HepG2 (cell line): ENCODE results near the gene USP1. TPM values are rescaled to one million over a fixed set of nuclear protein-coding genes. Genes with fewer than 3 reads are reported as not detected.
A peak's percentile ranks its signal among the peaks of the same experiment; 100 is the strongest.

ENCODE experiments used
- AKNA ChIP-seq: sonication (generic); formaldehyde crosslinking; IDR thresholded peaks from 2 replicates; pipeline ENCODE4 v1.4.0; 2020; ENCODE audit warnings: missing genetic modification reagents, borderline replicate concordance
- ATF5 ChIP-seq: sonication (generic); formaldehyde crosslinking; IDR thresholded peaks from 2 replicates; pipeline ENCODE4 v1.4.0; 2020; ENCODE audit warnings: mild to moderate bottlenecking, low read depth, missing genetic modification reagents
- DPF2 ChIP-seq: sonication (generic); formaldehyde crosslinking; IDR thresholded peaks from 2 replicates; pipeline ENCODE4 v1.4.0; 2020; ENCODE audit warnings: mild to moderate bottlenecking, low read depth, missing genetic modification reagents, borderline replicate concordance
- FOXJ3 ChIP-seq: sonication (generic); formaldehyde crosslinking; IDR thresholded peaks from 2 replicates; pipeline ENCODE4 v1.4.0; 2020; ENCODE audit warnings: missing genetic modification reagents, mild to moderate bottlenecking, borderline replicate concordance
- GABPB1 ChIP-seq: IDR thresholded peaks from 2 replicates; pipeline ENCODE4 v1.6.1; 2016; ENCODE audit warnings: mild to moderate bottlenecking, missing genetic modification reagents, moderate library complexity, missing compliant biosample characterization
- HNRNPUL1 ChIP-seq: fragments of 200-400 bp; formaldehyde crosslinking; IDR thresholded peaks from 2 replicates; pipeline ENCODE4 v1.6.1; 2017; ENCODE audit warnings: low read depth, mild to moderate bottlenecking, low read length, moderate library complexity
- JDP2 ChIP-seq: sonication (generic); formaldehyde crosslinking; IDR thresholded peaks from 2 replicates; pipeline ENCODE4 v1.8.1; 2022; ENCODE audit warnings: missing genetic modification reagents, borderline replicate concordance
- MBD4 ChIP-seq: IDR thresholded peaks from 2 replicates; pipeline ENCODE4 v1.6.1; 2012; ENCODE audit warnings: low read length, inconsistent platforms, borderline replicate concordance
- MEIS1 ChIP-seq: sonication (generic); formaldehyde crosslinking; IDR thresholded peaks from 2 replicates; pipeline ENCODE4 v1.9.0; 2021; ENCODE audit warnings: mild to moderate bottlenecking, missing genetic modification reagents, moderate library complexity, borderline replicate concordance
- NR2F2 ChIP-seq: IDR thresholded peaks from 2 replicates; pipeline ENCODE4 v1.6.1; 2012; ENCODE audit warnings: low read depth, inconsistent platforms, borderline replicate concordance
- POLR2AphosphoS2 ChIP-seq: IDR thresholded peaks from 2 replicates; pipeline ENCODE4 v1.6.1; 2011; ENCODE audit warnings: low read depth, low read length, improper control_type of control experiment
- RBFOX2 ChIP-seq: fragments of 200-400 bp; formaldehyde crosslinking; IDR thresholded peaks from 2 replicates; pipeline ENCODE4 v1.6.1; 2017; ENCODE audit warnings: low read depth, mild to moderate bottlenecking, low read length
- THAP8 ChIP-seq: sonication (generic); formaldehyde crosslinking; IDR thresholded peaks from 2 replicates; pipeline ENCODE4 v1.5.1; 2020; ENCODE audit warnings: missing genetic modification reagents, mild to moderate bottlenecking, borderline replicate concordance
- ZBTB38 ChIP-seq: sonication (generic); formaldehyde crosslinking; IDR thresholded peaks from 2 replicates; pipeline ENCODE4 v1.5.1; 2020; ENCODE audit warnings: mild to moderate bottlenecking, missing genetic modification reagents
- ZBTB43 ChIP-seq: sonication (generic); formaldehyde crosslinking; conservative IDR thresholded peaks from 2 replicates; pipeline ENCODE4 v1.4.0; 2020; ENCODE audit warnings: missing genetic modification reagents
- ZIK1 ChIP-seq: sonication (generic); formaldehyde crosslinking; IDR thresholded peaks from 2 replicates; pipeline ENCODE4 v1.5.0; 2020; ENCODE audit warnings: mild to moderate bottlenecking, low read depth, missing genetic modification reagents, borderline replicate concordance
- ZNF12 ChIP-seq: sonication (generic); formaldehyde crosslinking; IDR thresholded peaks from 2 replicates; pipeline ENCODE4 v1.5.0; 2020; ENCODE audit warnings: missing genetic modification reagents
- ZNF143 ChIP-seq: sonication (generic); formaldehyde crosslinking; IDR thresholded peaks from 2 replicates; pipeline ENCODE4 v1.4.0; 2020; ENCODE audit warnings: missing genetic modification reagents
- ZNF225 ChIP-seq: sonication (generic); formaldehyde crosslinking; IDR thresholded peaks from 2 replicates; pipeline ENCODE4 v1.4.0; 2020; ENCODE audit warnings: mild to moderate bottlenecking, missing genetic modification reagents
- ZNF282 ChIP-seq: fragments of 450-650 bp; IDR thresholded peaks from 2 replicates; pipeline ENCODE4 v1.6.1; 2018; ENCODE audit not compliant: partially characterized antibody
- ZNF3 ChIP-seq: IDR thresholded peaks from 2 replicates; pipeline ENCODE4 v1.7.0; 2017; ENCODE audit warnings: inconsistent platforms
- ZNF350 ChIP-seq: sonication (generic); formaldehyde crosslinking; IDR thresholded peaks from 2 replicates; pipeline ENCODE4 v1.4.0; 2020; ENCODE audit warnings: mild to moderate bottlenecking, low read depth, missing genetic modification reagents, borderline replicate concordance
- ZNF792 ChIP-seq: IDR thresholded peaks from 2 replicates; pipeline ENCODE4 v1.6.1; 2016
- polyA plus RNA-seq, 8 experiments: library from polyadenylated mRNA; depleted of rRNA in 3 of 8; stranded (reverse) in 7 of 8; unstranded in 1 of 8; fragments of >200 nt; fragmentation: Illumina TruSeq in 4 of 8; extraction: Trizol in 4 of 8; gene quantifications; 2 replicates each; pipeline versions ENCODE4 v1.2.1 to v1.2.3, GENCODE V29; 2011 to 2016; ENCODE audit warnings: low read depth in 4 of 8, missing spikeins in 1 of 8, mixed read lengths in 1 of 8; ENCODE audit not compliant: insufficient read depth in 1 of 8
- total RNA-seq, 5 experiments: library from RNA; depleted of rRNA; stranded (reverse); fragments of >200 nt; fragmentation: Illumina TruSeq; extraction: Trizol; gene quantifications; 2 replicates each; pipeline ENCODE4 v1.2.3, GENCODE V29; 2016; ENCODE audit warnings: low read depth in 1 of 5

The USP1 gene
- total and polyA plus RNA-seq, 2 of the 13 experiments (the other 11 are each of a cell fraction or from before 2014, with no cell fraction given) = 9.0 to 64.6 TPM

- TF ChIP-seq DPF2 (CRISPR knock-in tag) (peak; percentile 38; the same call in 1 of the 2 replicates), THAP8 (0 out of 2 replicates have a peak, but pooled peaks have one; percentile 21), AKNA (CRISPR knock-in tag) (no peak), FOXJ3 (peak; percentile 83; the same call in 1 of the 2 replicates), POLR2AphosphoS2 (no peak), HNRNPUL1 (no peak), ZNF792 (CRISPR knock-in tag) (peak; percentile 56; the same call in 1 of the 2 replicates), NR2F2 (no peak), ZBTB38 (CRISPR knock-in tag) (no peak), ZNF282 (no peak), ZNF143 (CRISPR knock-in tag) (0 out of 2 replicates have a peak, but pooled peaks have one; percentile 21), MBD4 (no peak), GABPB1 (CRISPR knock-in tag) (peak; percentile 63), ZBTB43 (CRISPR knock-in tag) (peak; percentile 57; the same call in 1 of the 2 replicates), ZIK1 (CRISPR knock-in tag) (no peak), RBFOX2 (no peak), ZNF3 (CRISPR knock-in tag) (no peak; the same call in 1 of the 2 replicates), ZNF12 (CRISPR knock-in tag) (peak; percentile 86), ATF5 (no peak), ZNF350 (CRISPR knock-in tag) (peak; percentile 50; the same call in 1 of the 2 replicates), JDP2 (CRISPR knock-in tag) (no peak), ZNF225 (CRISPR knock-in tag) (no peak), MEIS1 (CRISPR knock-in tag) (no peak)
These were observed 13.1 kb upstream of the USP1 start (continued) for GRCh38 chr1:62423580-62424242.
